ENCODE results near the gene SOX6. TPM values are rescaled to one million over a fixed set of nuclear protein-coding genes. Genes with fewer than 3 reads are reported as not detected.

The SOX6 gene
- total and polyA plus RNA-seq, 4 donors, result under 0.01 to 11.8 (median 4.8) TPM

DNA sequence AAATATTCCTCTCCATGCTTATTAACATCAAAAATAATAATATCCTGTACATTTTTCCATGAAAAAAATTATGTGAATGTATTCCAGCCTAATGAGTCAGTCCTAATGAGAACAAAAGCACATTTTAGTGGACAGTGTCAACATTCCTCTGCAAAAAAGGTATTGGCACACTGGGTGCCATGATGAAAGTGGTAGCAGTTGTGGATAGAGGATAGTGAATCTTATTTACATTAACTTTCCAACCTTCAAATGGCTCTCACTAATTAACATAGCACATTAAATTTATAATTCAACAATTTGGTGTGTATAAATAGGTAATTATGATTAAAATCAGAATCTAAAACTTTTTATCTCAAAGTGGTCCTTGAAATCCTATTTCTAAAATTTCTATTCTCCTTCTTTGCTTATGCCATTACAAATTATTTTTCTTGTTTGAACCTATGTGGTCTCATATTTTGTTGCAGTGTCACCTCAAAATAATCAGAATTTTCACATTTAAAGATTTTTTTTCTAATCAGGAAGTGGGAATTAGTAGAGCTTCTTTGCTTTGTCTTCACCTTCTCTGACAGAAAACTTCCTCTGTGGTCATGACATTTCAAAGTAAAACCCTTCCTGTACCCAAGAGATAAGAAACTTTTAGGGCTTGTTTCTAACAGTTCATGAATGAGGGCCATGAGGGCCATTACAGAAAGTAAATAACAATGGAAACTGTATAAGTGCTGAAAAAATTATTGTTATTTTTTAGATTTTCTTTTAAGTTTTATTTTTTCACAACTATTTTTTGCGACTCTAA, 18.7 kb downstream of the SOX6 start:
- DNase-seq, result no peak
- H3K9me3 ChIP-seq (ENCODE audit: control insufficient read depth, low read length), result no peaks in the 10 kb centered on the region
- WGBS, 2 donors, result 95 to 100% methylated on average over 1 of the region's 1 CpG
- H3K4me1 ChIP-seq (ENCODE audit: control insufficient read depth in 1 of 2, insufficient read depth in 2 of 2, low read length in 2 of 2), result no peaks in the 10 kb centered on the region
- intact Hi-C loops (cut with DNase I), result no loop called here
- H3K27ac ChIP-seq (ENCODE audit: low read depth in 1 of 2, low read length in 2 of 2), result no peak overlapping the region
- H3K27me3 ChIP-seq (ENCODE audit: control insufficient read depth in 1 of 2, insufficient read depth in 2 of 2, low read length in 1 of 2), result no peaks in the 10 kb centered on the region
- H3K36me3 ChIP-seq (ENCODE audit: control insufficient read depth in 1 of 2, insufficient read depth in 2 of 2, low read length in 1 of 2), result no peaks in the 10 kb centered on the region
- no peak overlapping the region for H3K4me3 ChIP-seq (ENCODE audit: low read length in 2 of 2)
- no peak for ATAC-seq (ENCODE audit: low FRiP score)

- Histone ChIP-seq H3K27me3 (ENCODE audit: control insufficient read depth in 1 of 2, insufficient read depth in 2 of 2, low read length in 1 of 2) (no peaks in the 10 kb centered on the region), H3K4me3 (ENCODE audit: low read length in 2 of 2) (no peak overlapping the region), H3K36me3 (ENCODE audit: control insufficient read depth in 1 of 2, insufficient read depth in 2 of 2, low read length in 1 of 2) (no peaks in the 10 kb centered on the region), H3K4me1 (ENCODE audit: control insufficient read depth in 1 of 2, insufficient read depth in 2 of 2, low read length in 2 of 2) (no peaks in the 10 kb centered on the region), H3K27ac (ENCODE audit: low read depth in 1 of 2, low read length in 2 of 2) (no peak overlapping the region), H3K9me3 (ENCODE audit: control insufficient read depth, low read length) (no peaks in the 10 kb centered on the region)
- intact Hi-C loops (cut with DNase I), result no loop called here
- ATAC-seq (ENCODE audit: low FRiP score) (no peak), DNase-seq (no peak)
Observed at GRCh38 chr11:16336721-16337120, 19.6 kb downstream of the SOX6 start.

- H3K36me3 ChIP-seq (ENCODE audit: control insufficient read depth in 1 of 2, insufficient read depth in 2 of 2, low read length in 1 of 2), result no peaks in the 10 kb centered on the region
- H3K9me3 ChIP-seq (ENCODE audit: control insufficient read depth, low read length), result no peaks in the 10 kb centered on the region
- H3K27ac ChIP-seq (ENCODE audit: low read depth in 1 of 2, low read length in 2 of 2), result no peak overlapping the region
- ATAC-seq (ENCODE audit: low FRiP score), result no peak
- DNase-seq, result no peak
- no peaks in the 10 kb centered on the region for H3K27me3 ChIP-seq (ENCODE audit: control insufficient read depth in 1 of 2, insufficient read depth in 2 of 2, low read length in 1 of 2)
- no peak overlapping the region for H3K4me3 ChIP-seq (ENCODE audit: low read length in 2 of 2)
- WGBS, 2 donors, result 87 to 88% methylated on average over 6 of the region's 6 CpGs
- intact Hi-C loops (cut with DNase I), result no loop called here
- H3K4me1 ChIP-seq (ENCODE audit: control insufficient read depth in 1 of 2, insufficient read depth in 2 of 2, low read length in 2 of 2), result no peaks in the 10 kb centered on the region
Observed at GRCh38 chr11:16336204-16336603, 20.1 kb downstream of the SOX6 start.

GRCh38 chr11:16335236-16335962, 20.9 kb downstream of the SOX6 start:
- 71 to 79% methylated on average over 1 of the region's 1 CpG for WGBS, 2 donors
- Histone ChIP-seq H3K4me3 (ENCODE audit: low read length in 2 of 2) (no peak overlapping the region), H3K27me3 (ENCODE audit: control insufficient read depth in 1 of 2, insufficient read depth in 2 of 2, low read length in 1 of 2) (no peaks in the 10 kb centered on the region), H3K27ac (ENCODE audit: low read depth in 1 of 2, low read length in 2 of 2) (no peak overlapping the region), H3K9me3 (ENCODE audit: control insufficient read depth, low read length) (no peaks in the 10 kb centered on the region), H3K36me3 (ENCODE audit: control insufficient read depth in 1 of 2, insufficient read depth in 2 of 2, low read length in 1 of 2) (no peaks in the 10 kb centered on the region), H3K4me1 (ENCODE audit: control insufficient read depth in 1 of 2, insufficient read depth in 2 of 2, low read length in 2 of 2) (no peaks in the 10 kb centered on the region)
- intact Hi-C loops (cut with DNase I), result no loop called here
- no peak for ATAC-seq (ENCODE audit: low FRiP score)
- DNase-seq, result no peak

GRCh38 chr11:16326679-16327297, 29.6 kb downstream of the SOX6 start:
- ATAC-seq (ENCODE audit: low FRiP score) (no peak), DNase-seq (no peak)
- Histone ChIP-seq H3K36me3 (ENCODE audit: control insufficient read depth in 1 of 2, insufficient read depth in 2 of 2, low read length in 1 of 2) (no peaks in the 10 kb centered on the region), H3K27me3 (ENCODE audit: control insufficient read depth in 1 of 2, insufficient read depth in 2 of 2, low read length in 1 of 2) (no peaks in the 10 kb centered on the region), H3K4me3 (ENCODE audit: low read length in 2 of 2) (no peak overlapping the region), H3K9me3 (ENCODE audit: control insufficient read depth, low read length) (no peaks in the 10 kb centered on the region), H3K4me1 (ENCODE audit: control insufficient read depth in 1 of 2, insufficient read depth in 2 of 2, low read length in 2 of 2) (no peaks in the 10 kb centered on the region), H3K27ac (ENCODE audit: low read depth in 1 of 2, low read length in 2 of 2) (no peak overlapping the region)
- intact Hi-C loops (cut with DNase I), result no loop called here
- WGBS, 2 donors, result 56 to 69% methylated on average over 4 of the region's 4 CpGs

DNA sequence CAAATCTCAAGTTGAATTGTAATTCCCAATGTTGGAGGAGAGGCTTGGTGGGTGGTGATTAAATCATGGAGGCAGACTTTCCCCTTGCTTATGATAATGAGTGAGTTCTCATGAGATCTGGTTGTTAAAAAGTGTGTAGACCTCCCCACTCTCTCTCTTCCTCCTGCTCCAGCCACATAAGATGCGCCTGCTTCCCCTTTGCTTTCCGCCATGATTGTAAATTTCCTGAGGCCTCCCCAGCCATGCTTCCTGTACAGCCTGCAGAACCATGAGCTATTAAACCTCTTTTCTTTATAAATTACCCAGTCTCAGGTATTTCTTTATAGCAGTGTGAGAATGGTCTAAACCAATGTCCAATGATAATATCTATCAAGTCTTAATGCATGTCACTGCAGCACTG, 34.2 kb downstream of the SOX6 start:
- no peak overlapping the region for H3K4me3 ChIP-seq (ENCODE audit: low read length in 2 of 2)
- no peaks in the 10 kb centered on the region for H3K27me3 ChIP-seq (ENCODE audit: control insufficient read depth in 1 of 2, insufficient read depth in 2 of 2, low read length in 1 of 2)
- 95 to 96% methylated on average over 2 of the region's 2 CpGs for WGBS, 2 donors
- no peak overlapping the region for H3K27ac ChIP-seq (ENCODE audit: low read depth in 1 of 2, low read length in 2 of 2)
- ATAC-seq (ENCODE audit: low FRiP score) (no peak), DNase-seq (no peak)
- intact Hi-C loops (cut with DNase I), result no loop called here
- no peaks in the 10 kb centered on the region for H3K9me3 ChIP-seq (ENCODE audit: control insufficient read depth, low read length)
- no peaks in the 10 kb centered on the region for H3K4me1 ChIP-seq (ENCODE audit: control insufficient read depth in 1 of 2, insufficient read depth in 2 of 2, low read length in 2 of 2)
- H3K36me3 ChIP-seq (ENCODE audit: control insufficient read depth in 1 of 2, insufficient read depth in 2 of 2, low read length in 1 of 2), result no peaks in the 10 kb centered on the region

DNA sequence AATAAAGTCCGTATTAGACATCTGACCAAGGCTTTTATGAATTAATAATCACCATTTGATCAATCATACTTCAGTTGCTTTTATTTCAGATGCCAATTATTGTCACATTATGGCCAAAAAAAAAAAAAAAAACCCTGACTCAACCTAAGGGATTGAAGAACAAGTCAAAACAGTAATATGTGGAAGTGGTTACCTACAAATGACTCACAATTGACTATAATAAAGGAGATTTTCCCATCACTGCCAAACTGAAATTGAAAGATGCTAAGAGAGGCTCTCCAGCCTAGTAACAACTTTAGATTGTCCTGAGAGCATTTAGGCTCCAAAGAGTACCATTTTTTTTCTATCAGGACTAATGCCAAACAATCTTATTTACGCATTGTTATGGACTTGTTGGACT, 35.2 kb downstream of the SOX6 start:
- no peak overlapping the region for H3K4me3 ChIP-seq (ENCODE audit: low read length in 2 of 2)
- DNase-seq (no peak), ATAC-seq (ENCODE audit: low FRiP score) (no peak)
- H3K4me1 ChIP-seq (ENCODE audit: control insufficient read depth in 1 of 2, insufficient read depth in 2 of 2, low read length in 2 of 2), result no peaks in the 10 kb centered on the region
- H3K27ac ChIP-seq (ENCODE audit: low read depth in 1 of 2, low read length in 2 of 2), result no peak overlapping the region
- WGBS, 2 donors, result 79 to 92% methylated on average over 2 of the region's 2 CpGs
- no peaks in the 10 kb centered on the region for H3K27me3 ChIP-seq (ENCODE audit: control insufficient read depth in 1 of 2, insufficient read depth in 2 of 2, low read length in 1 of 2)
- no peaks in the 10 kb centered on the region for H3K36me3 ChIP-seq (ENCODE audit: control insufficient read depth in 1 of 2, insufficient read depth in 2 of 2, low read length in 1 of 2)
- intact Hi-C loops (cut with DNase I), result no loop called here
- no peaks in the 10 kb centered on the region for H3K9me3 ChIP-seq (ENCODE audit: control insufficient read depth, low read length)

GRCh38 chr11:16318320-16318719, 38.0 kb downstream of the SOX6 start:
- DNase-seq, result no peak
- no peaks in the 10 kb centered on the region for H3K27me3 ChIP-seq (ENCODE audit: control insufficient read depth in 1 of 2, insufficient read depth in 2 of 2, low read length in 1 of 2)
- 92 to 94% methylated on average over 9 of the region's 9 CpGs for WGBS, 2 donors
- H3K9me3 ChIP-seq (ENCODE audit: control insufficient read depth, low read length), result no peaks in the 10 kb centered on the region
- no peaks in the 10 kb centered on the region for H3K4me1 ChIP-seq (ENCODE audit: control insufficient read depth in 1 of 2, insufficient read depth in 2 of 2, low read length in 2 of 2)
- no peak for ATAC-seq (ENCODE audit: low FRiP score)
- intact Hi-C loops (cut with DNase I), result no loop called here
- no peaks in the 10 kb centered on the region for H3K36me3 ChIP-seq (ENCODE audit: control insufficient read depth in 1 of 2, insufficient read depth in 2 of 2, low read length in 1 of 2)
- no peak overlapping the region for H3K4me3 ChIP-seq (ENCODE audit: low read length in 2 of 2)
- H3K27ac ChIP-seq (ENCODE audit: low read depth in 1 of 2, low read length in 2 of 2), result no peak overlapping the region

- H3K4me1 ChIP-seq (ENCODE audit: control insufficient read depth in 1 of 2, insufficient read depth in 2 of 2, low read length in 2 of 2), result no peaks in the 10 kb centered on the region
- 80 to 83% methylated on average over 1 of the region's 1 CpG for WGBS, 2 donors
- no peaks in the 10 kb centered on the region for H3K36me3 ChIP-seq (ENCODE audit: control insufficient read depth in 1 of 2, insufficient read depth in 2 of 2, low read length in 1 of 2)
- H3K9me3 ChIP-seq (ENCODE audit: control insufficient read depth, low read length), result no peaks in the 10 kb centered on the region
- intact Hi-C loops (cut with DNase I), result no loop called here
- no peak for DNase-seq
- no peak overlapping the region for H3K27ac ChIP-seq (ENCODE audit: low read depth in 1 of 2, low read length in 2 of 2)
- H3K27me3 ChIP-seq (ENCODE audit: control insufficient read depth in 1 of 2, insufficient read depth in 2 of 2, low read length in 1 of 2), result no peaks in the 10 kb centered on the region
- H3K4me3 ChIP-seq (ENCODE audit: low read length in 2 of 2), result no peak overlapping the region
- no peak for ATAC-seq (ENCODE audit: low FRiP score)
Observed at GRCh38 chr11:16317712-16318111, 38.6 kb downstream of the SOX6 start.
